ENCODE results near the gene EPHB2. TPM values are rescaled to one million over a fixed set of nuclear protein-coding genes. Genes with fewer than 3 reads are reported as not detected.

The EPHB2 gene
- total RNA-seq, 4 donors from 2014 or later, result 0.08 to 3.4 (median 1.9) TPM

DNA sequence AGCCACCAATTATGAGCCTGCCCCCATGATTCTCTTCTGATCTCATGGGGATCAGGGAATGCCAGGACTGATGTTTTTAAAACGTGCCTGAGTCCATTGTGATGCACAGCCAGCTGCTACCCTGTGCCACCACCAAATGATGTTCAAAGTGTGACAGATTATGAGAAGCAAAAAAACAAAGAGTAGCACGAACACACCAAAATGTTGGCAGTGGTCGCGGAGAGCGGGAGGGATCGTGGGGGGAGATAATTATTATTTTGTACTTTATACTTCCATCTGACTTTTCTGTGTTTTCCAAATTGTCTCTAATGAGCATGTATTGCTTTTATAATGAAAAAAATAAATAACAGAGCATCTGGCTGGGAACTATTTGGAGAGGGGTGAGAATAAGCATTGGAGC lies 50.5 kb downstream of the EPHB2 start:
- no peak overlapping the region for H3K27ac ChIP-seq
- H3K27me3 ChIP-seq, result peaks cover 0 to 76% (median 0%) of the 10 kb centered on the region in 4 donors
- TF ChIP-seq, protein P1, sequence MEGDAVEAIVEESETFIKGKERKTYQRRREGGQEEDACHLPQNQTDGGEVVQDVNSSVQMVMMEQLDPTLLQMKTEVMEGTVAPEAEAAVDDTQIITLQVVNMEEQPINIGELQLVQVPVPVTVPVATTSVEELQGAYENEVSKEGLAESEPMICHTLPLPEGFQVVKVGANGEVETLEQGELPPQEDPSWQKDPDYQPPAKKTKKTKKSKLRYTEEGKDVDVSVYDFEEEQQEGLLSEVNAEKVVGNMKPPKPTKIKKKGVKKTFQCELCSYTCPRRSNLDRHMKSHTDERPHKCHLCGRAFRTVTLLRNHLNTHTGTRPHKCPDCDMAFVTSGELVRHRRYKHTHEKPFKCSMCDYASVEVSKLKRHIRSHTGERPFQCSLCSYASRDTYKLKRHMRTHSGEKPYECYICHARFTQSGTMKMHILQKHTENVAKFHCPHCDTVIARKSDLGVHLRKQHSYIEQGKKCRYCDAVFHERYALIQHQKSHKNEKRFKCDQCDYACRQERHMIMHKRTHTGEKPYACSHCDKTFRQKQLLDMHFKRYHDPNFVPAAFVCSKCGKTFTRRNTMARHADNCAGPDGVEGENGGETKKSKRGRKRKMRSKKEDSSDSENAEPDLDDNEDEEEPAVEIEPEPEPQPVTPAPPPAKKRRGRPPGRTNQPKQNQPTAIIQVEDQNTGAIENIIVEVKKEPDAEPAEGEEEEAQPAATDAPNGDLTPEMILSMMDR (IDR thresholded peaks at IDR 0.05), result no peak
- TF ChIP-seq POLR2A (IDR thresholded peaks at IDR 0.05), result no peak
- no peaks in the 10 kb centered on the region for H3K4me1 ChIP-seq
- intact Hi-C loops (cut with DNase I), result no loop called here
- 87 to 89% methylated on average over 6 of the region's 6 CpGs for WGBS, 2 donors
- DNase-seq, result no peak
- H3K4me3 ChIP-seq, result no peak overlapping the region
- H3K9me3 ChIP-seq, result no peaks in the 10 kb centered on the region
- H3K36me3 ChIP-seq, result no peaks in the 10 kb centered on the region

DNA sequence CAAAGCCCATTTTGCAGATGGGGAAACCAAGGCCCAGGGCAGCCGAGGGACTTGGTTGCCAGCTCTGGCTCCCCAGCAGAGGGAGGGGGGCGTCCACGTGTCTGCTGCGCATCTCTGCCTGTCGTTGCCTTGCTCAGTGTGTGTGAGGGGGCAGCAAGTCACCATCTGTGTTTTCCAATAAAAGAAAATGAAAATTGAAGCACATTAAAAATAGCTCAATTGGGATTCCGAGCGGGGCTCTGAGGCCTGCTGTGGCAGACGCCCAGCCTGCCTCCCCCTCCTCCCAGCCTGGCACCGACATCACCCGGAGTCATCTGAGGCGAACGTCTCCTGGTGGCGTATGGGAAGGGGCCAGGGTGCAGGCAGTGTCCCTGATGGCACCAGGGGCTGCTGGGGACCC lies 51.2 kb downstream of the EPHB2 start:
- Histone ChIP-seq H3K36me3 (no peaks in the 10 kb centered on the region), H3K27ac (no peak overlapping the region), H3K9me3 (no peaks in the 10 kb centered on the region), H3K4me3 (no peak overlapping the region), H3K27me3 (peaks cover 0 to 76% (median 0%) of the 10 kb centered on the region in 4 donors), H3K4me1 (no peaks in the 10 kb centered on the region)
- no peak for TF ChIP-seq POLR2A (IDR thresholded peaks at IDR 0.05)
- TF ChIP-seq, protein P1 (IDR thresholded peaks at IDR 0.05), result no peak
- DNase-seq, result no peak
- 80 to 83% methylated on average over 9 to 11 of the region's 13 CpGs for WGBS, 2 donors
- intact Hi-C loops (cut with DNase I), result no loop called here

DNA sequence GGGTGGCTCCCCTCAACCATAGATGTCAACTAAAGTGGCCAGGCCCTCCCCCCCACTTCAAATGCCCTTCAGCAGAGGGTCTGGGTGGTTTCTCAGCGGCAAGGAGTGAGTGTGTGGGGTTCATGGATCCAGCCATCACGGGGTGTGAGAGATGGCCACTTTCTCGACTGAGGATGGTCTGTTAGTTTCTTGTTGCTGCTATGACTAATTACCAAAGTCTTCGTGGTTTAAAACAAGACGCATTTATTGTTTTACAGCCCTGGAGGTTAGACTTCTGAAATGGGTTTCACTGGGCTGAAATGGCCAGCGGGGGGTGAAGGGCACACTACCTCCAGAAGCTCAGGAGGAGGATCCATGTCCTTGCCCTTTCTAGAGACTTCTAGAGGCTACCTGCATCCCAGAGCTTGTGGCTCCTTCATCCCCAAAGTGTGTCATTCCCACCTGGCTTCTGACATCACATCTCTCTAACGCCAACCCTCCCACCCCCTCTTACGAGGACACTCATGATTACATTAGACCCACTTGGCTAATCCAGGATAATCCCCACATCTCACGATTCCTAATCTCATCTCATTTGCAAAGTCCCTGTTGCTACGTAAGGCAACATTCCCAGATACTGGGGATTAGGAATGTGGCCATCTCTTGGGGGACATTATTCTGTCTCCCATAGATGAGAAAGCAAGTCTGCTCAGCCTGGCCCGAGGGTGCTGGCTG lies 53.0 kb downstream of the EPHB2 start:
- intact Hi-C loops (cut with DNase I), result no loop called here
- H3K9me3 ChIP-seq, result no peaks in the 10 kb centered on the region
- no peaks in the 10 kb centered on the region for H3K36me3 ChIP-seq
- DNase-seq, result no peak
- H3K4me3 ChIP-seq, result no peak overlapping the region
- TF ChIP-seq, protein P1 (IDR thresholded peaks at IDR 0.05), result no peak
- no peak for TF ChIP-seq POLR2A (IDR thresholded peaks at IDR 0.05)
- H3K27ac ChIP-seq, result no peak overlapping the region
- H3K4me1 ChIP-seq, result no peaks in the 10 kb centered on the region
- WGBS, 2 donors, result 66 to 75% methylated on average over 7 to 9 of the region's 11 CpGs
- H3K27me3 ChIP-seq, result peaks cover 0 to 83% (median 0%) of the 10 kb centered on the region in 4 donors

DNA sequence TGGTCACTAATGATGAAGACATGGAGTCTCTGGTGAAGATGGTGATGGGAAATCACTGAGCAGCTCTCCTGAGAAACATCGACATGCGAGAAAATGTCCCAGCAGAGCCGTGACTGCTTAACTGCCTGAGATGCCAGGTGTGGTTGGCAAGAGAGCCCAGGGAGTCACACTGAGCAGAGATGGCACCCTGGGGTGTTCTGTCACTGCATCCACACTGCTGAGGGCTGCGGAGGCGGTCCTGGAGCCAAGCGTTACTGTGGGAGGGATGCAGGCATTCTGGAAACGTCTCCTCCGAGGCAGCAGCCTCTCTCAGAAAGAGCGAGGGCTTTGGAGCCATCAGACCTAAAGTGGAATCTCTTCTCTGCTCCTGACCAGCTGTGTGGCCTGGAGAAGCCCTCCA lies 57.2 kb downstream of the EPHB2 start:
- Histone ChIP-seq H3K4me1 (no peaks in the 10 kb centered on the region), H3K27ac (no peak overlapping the region), H3K9me3 (no peaks in the 10 kb centered on the region), H3K36me3 (no peaks in the 10 kb centered on the region), H3K4me3 (no peak overlapping the region), H3K27me3 (peaks cover 0 to 86% (median 0%) of the 10 kb centered on the region in 4 donors)
- no peak for DNase-seq
- TF ChIP-seq, protein P1 (IDR thresholded peaks at IDR 0.05), result no peak
- TF ChIP-seq POLR2A (IDR thresholded peaks at IDR 0.05), result no peak
- WGBS, 2 donors, result 100% methylated on average over 4 of the region's 9 CpGs
- intact Hi-C loops (cut with DNase I), result no loop called here

DNA sequence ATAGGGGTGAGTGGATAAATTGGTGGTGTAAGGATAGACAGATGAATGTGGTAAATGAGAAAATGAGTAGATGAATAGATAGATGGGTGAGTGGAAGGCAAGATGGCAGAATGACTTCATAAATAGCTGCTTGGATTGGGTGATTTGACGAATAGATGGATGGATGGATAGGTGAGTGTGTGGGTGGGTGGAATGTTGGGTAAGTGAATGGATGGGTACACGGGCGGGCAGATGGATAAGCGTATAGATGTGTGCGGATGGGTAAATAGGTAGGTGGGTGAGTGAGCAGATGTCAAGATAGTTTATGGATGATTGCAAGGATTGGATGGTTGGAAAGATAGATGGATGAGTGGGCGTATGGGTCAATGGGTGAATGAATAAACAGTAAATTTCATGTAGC lies 59.3 kb downstream of the EPHB2 start:
- no peak for DNase-seq
- no peak for TF ChIP-seq POLR2A (IDR thresholded peaks at IDR 0.05)
- TF ChIP-seq, protein P1 (IDR thresholded peaks at IDR 0.05), result no peak
- no peak overlapping the region for H3K27ac ChIP-seq
- H3K27me3 ChIP-seq, result peaks cover 0 to 80% (median 0%) of the 10 kb centered on the region in 4 donors
- no peaks in the 10 kb centered on the region for H3K36me3 ChIP-seq
- H3K4me1 ChIP-seq, result peaks cover 0 to 17% (median 7%) of the 10 kb centered on the region in 3 donors
- 77 to 86% methylated on average over 6 of the region's 6 CpGs for WGBS, 2 donors
- H3K4me3 ChIP-seq, result no peak overlapping the region
- intact Hi-C loops (cut with DNase I), result no loop called here
- H3K9me3 ChIP-seq, result no peaks in the 10 kb centered on the region
